K562 (cell line): ENCODE data around the gene SDF4. TPM values are rescaled to one million over a fixed set of nuclear protein-coding genes. Genes with fewer than 3 reads are reported as not detected.

Experiments used
- BCLAF1 ChIP-seq, 2 experiments: fragments of 450-650 bp in 1 of 2; IDR thresholded peaks; 2 replicates each; pipeline ENCODE4 v1.6.1; 2011 to 2017; ENCODE audit warnings: low read depth in 2 of 2, antibody characterized with exemption in 1 of 2, borderline replicate concordance in 1 of 2, low read length in 1 of 2, mild to moderate bottlenecking in 1 of 2, mixed read lengths in 1 of 2; ENCODE audit not compliant: control insufficient read depth in 1 of 2
- CBFB ChIP-seq: sonication (generic); formaldehyde crosslinking; IDR thresholded peaks from 2 replicates; pipeline ENCODE4 v1.4.0; 2020; ENCODE audit warnings: mild to moderate bottlenecking, missing genetic modification reagents
- CBX3 ChIP-seq, 2 experiments: IDR thresholded peaks; 1 replicate in 1 of 2; 2 replicates in 1 of 2; pipeline ENCODE4 v1.6.1; 2012; ENCODE audit warnings: inconsistent platforms in 2 of 2, low read length in 2 of 2, borderline replicate concordance in 1 of 2, control low read depth in 1 of 2
- FIP1L1 ChIP-seq: fragments of 200-400 bp; formaldehyde crosslinking; IDR thresholded peaks from 2 replicates; pipeline ENCODE4 v1.6.1; 2018; ENCODE audit warnings: mild to moderate bottlenecking, low read depth, low read length; ENCODE audit not compliant: poor library complexity, severe bottlenecking
- HDAC8 ChIP-seq: fragments of 450-650 bp; IDR thresholded peaks from 2 replicates; pipeline ENCODE4 v1.6.1; 2016; ENCODE audit warnings: mild to moderate bottlenecking, missing genetic modification characterization, moderate library complexity, missing compliant biosample characterization
- HNRNPL ChIP-seq: fragments of 200-400 bp; formaldehyde crosslinking; IDR thresholded peaks from 2 replicates; pipeline ENCODE4 v1.6.1; 2017; ENCODE audit warnings: low read depth, mild to moderate bottlenecking, low read length
- IFI16 ChIP-seq: fragments of 250-450 bp; sonication (Bioruptor Pico); IDR thresholded peaks from 2 replicates; pipeline ENCODE4 v2.1.2; 2022; ENCODE audit warnings: mild to moderate bottlenecking, inconsistent platforms
- MECOM ChIP-seq: fragments of 250-450 bp; sonication (Bioruptor Pico); IDR thresholded peaks from 2 replicates; pipeline ENCODE4 v1.8.0; 2022; ENCODE audit warnings: inconsistent platforms
- ZNF165 ChIP-seq: fragments of 250-450 bp; sonication (Bioruptor Pico); IDR thresholded peaks from 2 replicates; pipeline ENCODE4 v1.4.0; 2020; ENCODE audit warnings: borderline replicate concordance
- ZNF644 ChIP-seq: fragments of 200-800 bp; sonication (Bioruptor generic); IDR thresholded peaks from 2 replicates; pipeline ENCODE4 v1.6.1; 2016; ENCODE audit warnings: low read depth, missing genetic modification characterization, missing compliant biosample characterization
- polyA plus RNA-seq, 8 experiments: library from polyadenylated mRNA; depleted of rRNA in 4 of 8; stranded (reverse) in 5 of 8; unstranded in 3 of 8; fragments of >200 nt; fragmentation: Nextera tagmentation in 2 of 8; fragmentation: Illumina TruSeq in 1 of 8; extraction: Ambion mirVana in 2 of 8; extraction: Trizol in 1 of 8; gene quantifications; 2 replicates each; pipeline versions ENCODE4 v1.2.1 to v1.2.3, GENCODE V29; 2011 to 2014; ENCODE audit warnings: inconsistent platforms in 1 of 8, missing spikeins in 1 of 8
- total RNA-seq, 7 experiments: library from RNA; depleted of rRNA in 6 of 7; stranded (reverse); fragments of >200 nt in 6 of 7; fragmentation: Illumina TruSeq in 2 of 7; extraction: Trizol in 2 of 7; gene quantifications; 2 replicates each; pipeline versions ENCODE4 v1.2.1 to v1.2.3, GENCODE V29; 2011 to 2021; ENCODE audit warnings: low replicate concordance in 1 of 7
- TF ChIP-seq, protein P1 (sequence below): fragments of 450-650 bp; formaldehyde crosslinking; IDR thresholded peaks from 2 replicates; pipeline ENCODE4 v1.4.0; 2020; ENCODE audit warnings: mild to moderate bottlenecking, moderate library complexity
- TF ChIP-seq, protein P2 (sequence below): sonication (generic); formaldehyde crosslinking; IDR thresholded peaks from 2 replicates; pipeline ENCODE4 v1.8.0; 2023; ENCODE audit warnings: missing genetic modification reagents, mild to moderate bottlenecking, borderline replicate concordance
- TF ChIP-seq, protein P3 (sequence below): fragments of 250-450 bp; sonication (Bioruptor Pico); IDR thresholded peaks from 2 replicates; pipeline ENCODE4 v1.5.0; 2020; ENCODE audit warnings: mild to moderate bottlenecking

The SDF4 gene
- total and polyA plus RNA-seq, 9 of the 15 experiments (the other 6 are each of a cell fraction or from before 2014, with no cell fraction given) = 0.35 to 160 (median 65.2) TPM

DNA sequence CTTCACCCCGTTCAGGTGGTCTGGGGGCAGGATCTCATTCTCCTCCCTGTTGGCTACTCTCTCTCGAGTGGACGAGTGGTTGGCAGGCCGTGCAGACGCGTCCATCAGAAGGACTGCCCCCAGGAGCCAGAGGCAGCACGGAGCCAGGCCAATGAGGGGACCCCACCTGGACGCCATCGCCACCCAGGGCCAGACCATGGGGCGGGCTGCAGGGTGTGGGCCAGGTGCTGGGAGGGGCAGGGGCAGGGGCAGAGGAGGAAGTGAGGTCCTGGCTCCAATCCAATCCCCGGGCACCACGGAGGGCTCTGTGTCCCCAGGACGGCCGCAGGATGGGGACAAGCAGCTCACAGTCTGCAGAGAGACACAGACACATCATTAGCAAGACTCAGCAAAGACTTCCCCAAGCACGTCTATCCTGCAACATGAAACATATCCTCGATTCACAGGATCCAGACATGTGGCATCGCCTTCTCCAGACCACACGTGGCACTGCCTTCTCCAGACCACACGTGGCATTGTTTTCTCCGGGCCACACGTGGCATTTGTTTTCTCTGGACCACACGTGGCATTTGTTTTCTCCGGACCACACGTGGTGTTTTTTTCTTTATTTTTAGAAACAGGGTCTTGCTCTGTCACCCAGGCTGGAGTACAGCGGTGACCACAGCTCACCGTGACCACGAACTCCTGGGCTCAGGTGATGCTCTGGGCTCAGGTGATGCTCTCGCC lies 3.0 kb downstream of the SDF4 start (continued):
- TF ChIP-seq BCLAF1 (IDR thresholded peaks at IDR 0.05; ENCODE audit: borderline replicate concordance in 1 of 2, control insufficient read depth in 1 of 2, low read depth in 2 of 2, low read length in 1 of 2) (0 out of 4 replicates have a peak, but pooled peaks of 1 of the 2 experiments have one; percentile 46), HDAC8 (no peak), ZNF644 (no peak), CBX3 (IDR thresholded peaks at IDR 0.05; ENCODE audit: borderline replicate concordance in 1 of 2, low read length in 2 of 2) (peak in 1 of 2 experiments; percentile 24; a peak in 1 of 3 replicates), HNRNPL (no peak), ZNF165 (no peak), FIP1L1 (no peak), MECOM (CRISPR knock-in tag) (no peak), CBFB (no peak), IFI16 (CRISPR knock-in tag) (no peak)
- TF ChIP-seq, protein P1, sequence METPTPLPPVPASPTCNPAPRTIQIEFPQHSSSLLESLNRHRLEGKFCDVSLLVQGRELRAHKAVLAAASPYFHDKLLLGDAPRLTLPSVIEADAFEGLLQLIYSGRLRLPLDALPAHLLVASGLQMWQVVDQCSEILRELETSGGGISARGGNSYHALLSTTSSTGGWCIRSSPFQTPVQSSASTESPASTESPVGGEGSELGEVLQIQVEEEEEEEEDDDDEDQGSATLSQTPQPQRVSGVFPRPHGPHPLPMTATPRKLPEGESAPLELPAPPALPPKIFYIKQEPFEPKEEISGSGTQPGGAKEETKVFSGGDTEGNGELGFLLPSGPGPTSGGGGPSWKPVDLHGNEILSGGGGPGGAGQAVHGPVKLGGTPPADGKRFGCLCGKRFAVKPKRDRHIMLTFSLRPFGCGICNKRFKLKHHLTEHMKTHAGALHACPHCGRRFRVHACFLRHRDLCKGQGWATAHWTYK (CRISPR knock-in tag) = peak; percentile 97
- TF ChIP-seq, protein P2, sequence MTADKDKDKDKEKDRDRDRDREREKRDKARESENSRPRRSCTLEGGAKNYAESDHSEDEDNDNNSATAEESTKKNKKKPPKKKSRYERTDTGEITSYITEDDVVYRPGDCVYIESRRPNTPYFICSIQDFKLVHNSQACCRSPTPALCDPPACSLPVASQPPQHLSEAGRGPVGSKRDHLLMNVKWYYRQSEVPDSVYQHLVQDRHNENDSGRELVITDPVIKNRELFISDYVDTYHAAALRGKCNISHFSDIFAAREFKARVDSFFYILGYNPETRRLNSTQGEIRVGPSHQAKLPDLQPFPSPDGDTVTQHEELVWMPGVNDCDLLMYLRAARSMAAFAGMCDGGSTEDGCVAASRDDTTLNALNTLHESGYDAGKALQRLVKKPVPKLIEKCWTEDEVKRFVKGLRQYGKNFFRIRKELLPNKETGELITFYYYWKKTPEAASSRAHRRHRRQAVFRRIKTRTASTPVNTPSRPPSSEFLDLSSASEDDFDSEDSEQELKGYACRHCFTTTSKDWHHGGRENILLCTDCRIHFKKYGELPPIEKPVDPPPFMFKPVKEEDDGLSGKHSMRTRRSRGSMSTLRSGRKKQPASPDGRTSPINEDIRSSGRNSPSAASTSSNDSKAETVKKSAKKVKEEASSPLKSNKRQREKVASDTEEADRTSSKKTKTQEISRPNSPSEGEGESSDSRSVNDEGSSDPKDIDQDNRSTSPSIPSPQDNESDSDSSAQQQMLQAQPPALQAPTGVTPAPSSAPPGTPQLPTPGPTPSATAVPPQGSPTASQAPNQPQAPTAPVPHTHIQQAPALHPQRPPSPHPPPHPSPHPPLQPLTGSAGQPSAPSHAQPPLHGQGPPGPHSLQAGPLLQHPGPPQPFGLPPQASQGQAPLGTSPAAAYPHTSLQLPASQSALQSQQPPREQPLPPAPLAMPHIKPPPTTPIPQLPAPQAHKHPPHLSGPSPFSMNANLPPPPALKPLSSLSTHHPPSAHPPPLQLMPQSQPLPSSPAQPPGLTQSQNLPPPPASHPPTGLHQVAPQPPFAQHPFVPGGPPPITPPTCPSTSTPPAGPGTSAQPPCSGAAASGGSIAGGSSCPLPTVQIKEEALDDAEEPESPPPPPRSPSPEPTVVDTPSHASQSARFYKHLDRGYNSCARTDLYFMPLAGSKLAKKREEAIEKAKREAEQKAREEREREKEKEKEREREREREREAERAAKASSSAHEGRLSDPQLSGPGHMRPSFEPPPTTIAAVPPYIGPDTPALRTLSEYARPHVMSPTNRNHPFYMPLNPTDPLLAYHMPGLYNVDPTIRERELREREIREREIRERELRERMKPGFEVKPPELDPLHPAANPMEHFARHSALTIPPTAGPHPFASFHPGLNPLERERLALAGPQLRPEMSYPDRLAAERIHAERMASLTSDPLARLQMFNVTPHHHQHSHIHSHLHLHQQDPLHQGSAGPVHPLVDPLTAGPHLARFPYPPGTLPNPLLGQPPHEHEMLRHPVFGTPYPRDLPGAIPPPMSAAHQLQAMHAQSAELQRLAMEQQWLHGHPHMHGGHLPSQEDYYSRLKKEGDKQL (CRISPR knock-in tag) = 0 out of 2 replicates have a peak, but pooled peaks have one; percentile 31
- TF ChIP-seq, protein P3, sequence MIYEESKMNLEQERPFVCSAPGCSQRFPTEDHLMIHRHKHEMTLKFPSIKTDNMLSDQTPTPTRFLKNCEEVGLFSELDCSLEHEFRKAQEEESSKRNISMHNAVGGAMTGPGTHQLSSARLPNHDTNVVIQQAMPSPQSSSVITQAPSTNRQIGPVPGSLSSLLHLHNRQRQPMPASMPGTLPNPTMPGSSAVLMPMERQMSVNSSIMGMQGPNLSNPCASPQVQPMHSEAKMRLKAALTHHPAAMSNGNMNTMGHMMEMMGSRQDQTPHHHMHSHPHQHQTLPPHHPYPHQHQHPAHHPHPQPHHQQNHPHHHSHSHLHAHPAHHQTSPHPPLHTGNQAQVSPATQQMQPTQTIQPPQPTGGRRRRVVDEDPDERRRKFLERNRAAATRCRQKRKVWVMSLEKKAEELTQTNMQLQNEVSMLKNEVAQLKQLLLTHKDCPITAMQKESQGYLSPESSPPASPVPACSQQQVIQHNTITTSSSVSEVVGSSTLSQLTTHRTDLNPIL = no peak
